ENCODE results near the gene LYSMD1.

The LYSMD1 gene

GRCh38 chr1:151175041-151175741, 9.5 kb upstream of the LYSMD1 start:
- DNase-seq = no peak

DNA sequence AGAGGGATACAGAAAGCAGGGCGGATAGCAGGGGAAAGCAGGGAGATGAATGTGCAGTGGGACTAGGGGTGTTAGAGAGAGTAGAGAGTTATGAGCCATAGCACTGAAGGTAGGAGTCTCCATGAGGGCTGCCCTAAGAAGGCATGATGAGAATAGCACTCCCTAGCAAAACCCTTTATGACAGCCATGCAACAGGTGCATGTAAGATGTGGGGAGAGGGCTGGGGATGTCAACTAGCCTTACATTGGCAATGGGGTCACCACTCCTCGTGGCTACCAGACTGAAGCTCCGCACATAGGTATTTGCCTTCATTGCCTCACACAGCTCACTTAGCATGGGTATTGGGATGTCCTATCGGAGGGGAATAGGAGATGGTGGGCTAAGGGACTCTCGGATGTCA, 5.5 kb upstream of the LYSMD1 start:
- DNase-seq = no peak

DNA sequence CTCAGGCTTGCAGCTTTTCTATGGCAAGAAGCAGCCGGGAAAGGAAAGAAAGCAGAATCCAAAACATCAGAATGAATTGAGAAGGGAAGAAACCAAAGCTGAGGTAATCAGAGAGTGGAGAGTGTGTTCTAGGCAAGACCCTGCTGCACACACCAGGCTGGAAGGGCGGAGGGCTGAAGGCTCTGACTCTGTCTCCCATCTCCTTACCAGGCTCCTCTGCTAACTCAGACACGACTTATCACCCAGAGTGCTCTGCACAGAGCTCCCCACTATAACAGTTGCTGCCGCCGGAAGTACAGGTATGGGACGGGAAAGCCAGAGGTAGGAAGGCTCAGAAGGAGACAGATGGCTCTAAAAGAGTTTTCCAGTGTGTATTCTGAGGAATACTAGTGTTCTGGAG, 1.4 kb upstream of the LYSMD1 start:
- no peak for DNase-seq

GRCh38 chr1:151166505-151166956, 829 bp upstream of the LYSMD1 start:
- DNase-seq = no peak

DNA sequence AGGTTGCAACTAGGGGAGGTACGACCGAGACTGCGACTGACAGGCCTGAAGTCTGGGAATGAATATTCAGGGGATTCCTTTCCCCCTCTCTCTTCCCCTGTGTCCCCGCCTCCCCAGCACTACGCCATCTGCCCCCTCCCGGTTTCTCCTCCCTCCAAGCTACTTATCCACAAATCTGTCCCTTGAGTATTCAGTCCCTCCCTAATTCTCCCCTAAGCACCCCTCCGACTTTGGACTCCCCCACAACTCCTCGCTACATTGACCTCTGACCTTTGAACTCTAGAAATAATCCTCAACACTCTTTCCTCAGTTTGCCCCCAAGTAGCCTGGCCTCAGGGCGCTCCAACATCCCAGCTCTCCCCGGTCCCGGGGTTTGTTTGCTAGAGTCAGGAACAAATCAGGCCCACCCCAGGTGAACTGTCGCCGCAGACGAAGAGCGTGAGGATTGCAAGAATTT, 393 bp downstream of the LYSMD1 start:
- DNase-seq = peak; percentile 78

DNA sequence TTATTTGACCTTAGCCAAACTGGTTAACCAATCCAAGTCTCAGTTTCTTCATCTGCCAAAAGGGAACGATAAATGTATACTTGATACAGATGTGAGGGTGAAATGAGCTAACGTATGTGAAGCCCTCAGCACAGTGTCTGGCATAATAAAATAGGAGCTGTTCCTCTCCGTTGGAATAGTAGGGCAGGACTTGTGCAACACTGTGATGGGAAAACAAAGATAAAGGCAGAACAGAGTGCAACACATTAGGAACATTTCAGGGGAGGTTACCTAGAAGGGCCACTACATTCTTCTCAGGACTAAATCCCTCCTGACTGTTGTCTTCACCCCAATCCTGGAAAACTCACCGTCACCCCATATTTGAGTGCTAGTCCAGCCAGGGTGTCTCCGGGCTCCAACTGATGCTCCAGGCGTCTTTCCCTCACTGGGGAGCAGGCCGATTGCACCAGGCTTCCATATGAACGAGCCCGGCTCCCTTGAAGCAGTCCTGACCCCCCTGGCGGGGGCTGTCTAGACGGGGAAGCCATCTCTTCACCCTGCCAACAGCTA, 896 bp downstream of the LYSMD1 start:
- no peak for DNase-seq

GRCh38 chr1:151159373-151159772, 6.3 kb downstream of the LYSMD1 start:
- no peak for DNase-seq

- no peak for DNase-seq
Observed at GRCh38 chr1:151158751-151159251, 6.9 kb downstream of the LYSMD1 start.

DNA sequence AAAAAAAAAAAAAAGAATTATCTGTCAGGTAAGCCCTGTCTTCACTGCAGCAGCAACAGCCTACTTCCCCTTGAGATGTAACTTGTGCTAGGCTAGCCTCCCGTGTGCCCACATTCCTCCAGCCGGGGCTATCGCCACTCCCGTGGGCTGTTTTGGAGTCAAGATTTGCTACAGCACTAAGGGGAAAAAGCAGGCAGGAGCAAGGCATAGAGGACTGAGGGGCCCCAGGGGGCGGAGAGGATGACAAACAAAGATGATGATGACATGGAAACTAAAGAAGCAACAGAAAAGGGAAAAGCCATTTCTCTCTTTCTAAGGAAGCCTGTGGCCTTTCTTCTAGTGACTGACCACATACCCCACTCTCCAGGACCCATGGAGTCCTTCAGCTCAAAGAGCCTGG, 7.4 kb downstream of the LYSMD1 start:
- DNase-seq = no peak

- DNase-seq = no peak
Observed at GRCh38 chr1:151157067-151157531, 8.6 kb downstream of the LYSMD1 start.

GRCh38 chr1:151156515-151156819, 9.2 kb downstream of the LYSMD1 start, which contains the start of gene TNFAIP8L2:
TSS of gene TNFAIP8L2 (plus strand) at chr1:151156649. CDS start at chr1:151158698, 2,049 bp downstream.
- DNase-seq = no peak

DNA sequence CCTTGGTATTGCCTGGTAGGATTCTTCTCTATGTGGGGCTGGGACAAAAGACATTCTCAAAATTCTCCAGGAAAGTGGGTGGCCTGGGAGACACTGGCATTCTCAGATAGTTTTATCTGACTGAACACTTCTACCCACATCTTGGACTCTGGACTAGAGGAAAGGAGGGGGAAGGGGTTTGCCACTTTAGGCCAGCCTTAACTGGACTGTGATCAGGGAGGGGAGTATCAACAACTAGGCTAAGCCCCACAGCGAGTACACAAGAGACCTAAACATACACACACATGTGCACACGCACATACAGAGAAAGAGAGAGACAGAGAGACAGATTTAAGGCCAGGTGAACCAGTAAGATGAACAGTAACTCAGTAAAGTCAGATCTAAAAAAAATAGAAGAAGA, 18.0 kb downstream of the LYSMD1 start:
- DNase-seq = no peak

- DNase-seq = no peak
Observed at GRCh38 chr1:151147132-151147503, 18.6 kb downstream of the LYSMD1 start.

DNA sequence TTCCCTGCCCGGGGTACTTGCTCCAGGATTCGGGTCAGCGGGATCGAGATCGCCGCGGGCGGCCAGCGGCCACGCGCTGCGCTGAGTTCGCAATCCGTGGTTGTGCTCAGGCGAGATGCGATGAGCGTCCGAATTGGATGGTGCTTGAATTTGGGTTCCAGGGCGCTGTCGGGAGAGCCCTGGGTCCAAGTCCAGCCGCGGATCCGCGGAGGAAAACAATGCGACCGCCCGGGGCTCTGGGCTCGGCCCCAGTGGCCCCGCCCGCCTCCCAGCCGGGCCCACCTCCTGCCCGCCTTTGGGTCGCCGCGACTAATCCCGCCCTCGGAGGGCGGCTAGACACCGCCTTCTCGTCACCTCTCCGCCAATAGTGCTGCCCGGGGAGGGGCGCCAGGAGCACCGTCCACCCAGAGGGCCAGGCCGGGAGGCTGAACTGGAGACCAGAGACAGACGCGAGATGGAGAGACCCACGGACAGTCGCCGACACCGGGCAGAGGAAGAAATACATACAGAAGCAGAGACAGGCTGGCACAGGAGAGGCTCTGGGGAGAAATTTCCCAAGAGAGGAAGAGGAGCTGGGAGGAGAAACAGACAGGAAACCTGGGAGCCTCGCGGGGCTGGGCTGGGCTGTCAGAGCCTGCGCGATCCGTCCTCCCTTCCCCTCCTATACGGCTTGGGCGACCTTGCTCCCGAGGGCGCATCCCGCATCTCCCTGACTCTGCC, 19.1 kb downstream of the LYSMD1 start, which contains the start of gene SEMA6C:
Gene SEMA6C (minus strand): TSS at position 220 of the 720 bp plus-strand sequence. CDS start 4,010 bp downstream, outside the sequence.
- DNase-seq = peak; percentile 47

DNA sequence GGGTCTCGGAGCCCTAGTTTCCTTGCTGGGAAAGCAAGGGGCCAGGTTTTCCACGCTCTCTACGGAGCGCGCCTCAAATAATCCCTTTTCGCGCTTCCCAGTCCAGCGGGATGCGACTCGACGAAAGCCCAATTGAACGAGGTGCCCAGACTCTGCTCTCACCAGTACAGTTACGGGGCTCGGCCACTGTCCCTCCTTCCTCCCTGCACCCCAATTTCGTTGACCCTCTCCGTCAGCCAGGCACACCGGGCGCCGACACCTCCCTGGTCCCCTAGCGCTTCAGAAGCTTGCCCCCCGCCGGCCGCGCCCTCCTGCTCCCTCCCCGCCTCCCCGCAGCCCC, 19.7 kb downstream of the LYSMD1 start:
- DNase-seq = no peak

DNA sequence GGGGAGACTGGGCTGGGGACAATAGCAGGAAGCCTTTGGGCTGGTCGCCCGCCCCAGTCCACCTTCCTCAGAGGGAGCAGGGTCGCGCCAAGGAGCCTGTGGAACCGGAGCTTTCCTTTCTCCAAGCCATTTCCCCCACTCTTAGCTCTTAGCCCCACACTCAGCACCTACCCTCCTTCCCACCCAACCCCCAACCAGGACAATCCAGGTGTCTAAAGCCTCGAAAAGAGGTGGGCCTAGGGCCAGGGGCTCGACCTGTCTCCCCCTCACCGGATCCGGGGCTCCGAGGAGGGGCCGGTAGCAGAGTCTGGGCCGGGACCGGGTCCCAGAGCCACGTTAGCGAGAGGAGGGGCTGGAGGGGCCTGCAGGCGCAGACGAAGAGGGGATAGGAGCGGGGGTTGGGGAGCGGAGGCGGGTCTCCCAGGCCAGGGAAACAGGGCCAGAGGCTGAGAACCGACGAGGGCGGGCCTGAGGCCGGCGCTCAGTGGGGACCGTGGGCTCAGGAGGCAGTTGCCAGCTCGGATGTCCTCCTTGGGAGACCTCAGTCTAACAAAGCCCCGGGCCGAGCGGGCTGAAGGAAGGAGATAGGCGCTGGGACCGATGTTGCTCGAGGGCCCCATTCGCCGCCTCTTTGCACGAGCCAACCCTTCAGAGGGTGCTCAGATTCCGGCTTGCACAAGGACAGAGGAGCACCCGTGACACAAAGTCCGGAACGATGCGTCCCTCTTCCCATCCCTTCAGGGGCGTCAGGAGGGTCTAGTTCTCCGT, 20.2 kb downstream of the LYSMD1 start:
- no peak for DNase-seq

GRCh38 chr1:151144474-151145303, 21.0 kb downstream of the LYSMD1 start:
- DNase-seq = no peak

DNA sequence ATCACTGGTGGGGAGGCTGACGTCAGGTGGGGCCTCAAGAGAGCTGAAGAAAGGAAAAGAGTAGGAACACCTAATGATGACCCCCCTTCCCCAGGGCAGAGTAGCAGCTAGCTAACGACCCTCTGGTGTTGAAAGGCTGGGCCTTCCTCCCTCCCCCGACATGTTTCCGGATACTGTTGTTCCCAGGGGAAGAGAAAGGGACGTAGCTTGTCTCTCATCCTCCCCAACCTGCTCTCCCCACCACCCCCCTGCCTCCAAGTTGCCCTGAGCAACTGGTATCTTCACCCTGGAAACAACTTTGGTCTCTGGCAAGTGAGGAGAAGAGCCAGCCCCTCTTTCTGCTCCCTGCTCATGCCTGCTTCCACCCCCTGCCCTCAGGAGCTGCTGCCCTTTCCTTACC, 21.7 kb downstream of the LYSMD1 start:
- no peak for DNase-seq

DNA sequence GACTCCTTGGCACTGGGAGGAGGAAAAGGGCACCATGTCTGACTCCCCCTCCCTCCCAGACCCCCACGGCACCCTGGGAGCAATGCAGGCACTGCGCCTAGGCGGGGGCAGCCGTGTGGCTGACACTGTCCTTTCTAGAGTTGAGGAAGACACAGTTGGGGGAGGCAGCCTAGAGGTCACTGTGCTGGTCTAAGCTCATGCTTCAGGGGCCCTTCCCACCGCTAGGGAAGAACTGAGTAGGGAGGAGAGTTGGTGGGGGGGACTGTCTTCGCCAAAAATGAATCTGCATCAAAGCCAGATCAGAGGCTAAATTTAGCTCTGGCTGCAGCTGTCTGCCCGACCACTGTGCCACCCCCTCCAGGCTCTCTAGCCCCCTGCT, 22.7 kb downstream of the LYSMD1 start:
- DNase-seq = no peak

- DNase-seq = no peak
Observed at GRCh38 chr1:151142411-151143056, 23.2 kb downstream of the LYSMD1 start.

GRCh38 chr1:151137789-151138188, 27.9 kb downstream of the LYSMD1 start:
- no peak for DNase-seq

All from NCI-H524 treated with DMSO at 0.1 percent for 48 hours (cell line).